HG03571 (cell line): Measurements from ENCODE around the gene SERPINB12.

Experiments
- ATAC-seq: cut with Tn5 transposase; IDR thresholded peaks from one replicate; pipeline ENCODE4 v1.9.1; 2021; ENCODE audit not compliant: unreplicated experiment

SERPINB12 gene

GRCh38 chr18:63592471-63592870 is 50.3 kb downstream of the SERPINB12 start:
- no peak for ATAC-seq

- ATAC-seq, result no peak
These were observed 54.8 kb downstream of the SERPINB12 start for GRCh38 chr18:63596964-63597363.

- no peak for ATAC-seq
These were observed 61.2 kb downstream of the SERPINB12 start for GRCh38 chr18:63603355-63603754.

- ATAC-seq, result peak; percentile 97
These were observed 61.6 kb downstream of the SERPINB12 start for GRCh38 chr18:63603772-63604171.

- ATAC-seq, result no peak
These were observed 62.8 kb downstream of the SERPINB12 start for GRCh38 chr18:63604791-63605567.

- no peak for ATAC-seq
These were observed 64.4 kb downstream of the SERPINB12 start for GRCh38 chr18:63606526-63606925.

GRCh38 chr18:63613420-63613819 is 71.3 kb downstream of the SERPINB12 start:
- no peak for ATAC-seq

- peak; percentile 60 for ATAC-seq
These were observed 75.1 kb downstream of the SERPINB12 start for GRCh38 chr18:63617049-63617914.

GRCh38 chr18:63617915-63618234 is 75.7 kb downstream of the SERPINB12 start:
- no peak for ATAC-seq
